ENCODE results near the gene MT1B. TPM values are rescaled to one million over a fixed set of nuclear protein-coding genes. Genes with fewer than 3 reads are reported as not detected.

The MT1B gene
- total RNA-seq, 6 experiments from 2014 or later = 1.6 to 7.7 (median 2.2) TPM; not detected in 3

GRCh38 chr16:56688762-56689161 lies 37.1 kb downstream of the MT1B start:
- intact Hi-C loops (cut with DNase I) = no loop called here
- no peaks in the 10 kb centered on the region for H3K4me1 ChIP-seq
- ATAC-seq (no peak), DNase-seq (no peak)
- H3K4me3 ChIP-seq = no peak overlapping the region
- TF ChIP-seq POLR2A (IDR thresholded peaks at IDR 0.05) (no peak), CTCF (IDR thresholded peaks at IDR 0.05) (no peak)
- H3K9me3 ChIP-seq = no peaks in the 10 kb centered on the region
- no CpG with 5 or more reads among the region's 1 CpG for WGBS (ENCODE audit: insufficient coverage, low coverage, low lambda C conversion rate, missing lambda C conversion rate)
- H3K27ac ChIP-seq = no peak overlapping the region
- no peaks in the 10 kb centered on the region for H3K27me3 ChIP-seq
- H3K36me3 ChIP-seq = no peaks in the 10 kb centered on the region

- H3K27me3 ChIP-seq = no peaks in the 10 kb centered on the region
- no peak overlapping the region for H3K4me3 ChIP-seq
- no peak overlapping the region for H3K27ac ChIP-seq
- TF ChIP-seq CTCF (IDR thresholded peaks at IDR 0.05) (no peak), POLR2A (IDR thresholded peaks at IDR 0.05) (no peak)
- 83% methylated on average over 1 of the region's 3 CpGs for WGBS (ENCODE audit: insufficient coverage, low coverage, low lambda C conversion rate, missing lambda C conversion rate)
- intact Hi-C loops (cut with DNase I) = no loop called here
- H3K4me1 ChIP-seq = no peaks in the 10 kb centered on the region
- ATAC-seq (no peak), DNase-seq (no peak)
- H3K9me3 ChIP-seq = no peaks in the 10 kb centered on the region
- H3K36me3 ChIP-seq = no peaks in the 10 kb centered on the region
Measured at GRCh38 chr16:56689171-56689570, 37.5 kb downstream of the MT1B start.

- no peak for ATAC-seq
- no peaks in the 10 kb centered on the region for H3K36me3 ChIP-seq
- DNase-seq = no peak
- no peaks in the 10 kb centered on the region for H3K27me3 ChIP-seq
- no peaks in the 10 kb centered on the region for H3K4me1 ChIP-seq
- TF ChIP-seq POLR2A (IDR thresholded peaks at IDR 0.05) = no peak
- intact Hi-C loops (cut with DNase I) = loop anchor here in 1 of 2 donors (10.0 kb wide), 1 partner anchor 86 kb away; the partner anchor contains the start of gene MT2A
- H3K27ac ChIP-seq = no peak overlapping the region
- H3K9me3 ChIP-seq = no peaks in the 10 kb centered on the region
- 100% methylated on average over 2 of the region's 4 CpGs for WGBS (ENCODE audit: insufficient coverage, low coverage, low lambda C conversion rate, missing lambda C conversion rate)
- H3K4me3 ChIP-seq = no peak overlapping the region
Measured at GRCh38 chr16:56690420-56691122, 38.9 kb downstream of the MT1B start.

- Histone ChIP-seq H3K9me3 (no peaks in the 10 kb centered on the region), H3K4me1 (no peaks in the 10 kb centered on the region), H3K27ac (no peak overlapping the region), H3K4me3 (no peak overlapping the region), H3K36me3 (no peaks in the 10 kb centered on the region), H3K27me3 (no peaks in the 10 kb centered on the region)
- ATAC-seq (peak in 1 of 4 donors; percentile 14), DNase-seq (no peak)
- TF ChIP-seq POLR2A (IDR thresholded peaks at IDR 0.05) = no peak
- TF ChIP-seq CTCF (IDR thresholded peaks at IDR 0.05) = no peak
- intact Hi-C loops (cut with DNase I) = loop anchor here in 1 of 2 donors (10.0 kb wide), 1 partner anchor 87 kb away; the partner anchor contains the start of gene MT2A
- WGBS (ENCODE audit: insufficient coverage, low coverage, low lambda C conversion rate, missing lambda C conversion rate) = 83% methylated on average over 1 of the region's 4 CpGs
Measured at GRCh38 chr16:56691885-56692284, 40.2 kb downstream of the MT1B start.

- ATAC-seq = no peak
- no CpG with 5 or more reads among the region's 1 CpG for WGBS (ENCODE audit: insufficient coverage, low coverage, low lambda C conversion rate, missing lambda C conversion rate)
- intact Hi-C loops (cut with DNase I) = loop anchor here in 1 of 2 donors (10.0 kb wide), 1 partner anchor 90 kb away; the partner anchor contains the start of gene MT2A
Measured at GRCh38 chr16:56695246-56695645, 43.6 kb downstream of the MT1B start.

More at GRCh38 chr16:56695246-56695645, 43.6 kb downstream of the MT1B start:
- no peaks in the 10 kb centered on the region for H3K27me3 ChIP-seq
- H3K27ac ChIP-seq = no peak overlapping the region
- no peaks in the 10 kb centered on the region for H3K4me1 ChIP-seq
- DNase-seq = no peak
- no peak for TF ChIP-seq CTCF (IDR thresholded peaks at IDR 0.05)
- no peak for TF ChIP-seq POLR2A (IDR thresholded peaks at IDR 0.05)
- H3K9me3 ChIP-seq = no peaks in the 10 kb centered on the region
- no peak overlapping the region for H3K4me3 ChIP-seq
- H3K36me3 ChIP-seq = no peaks in the 10 kb centered on the region

All from right lobe of liver (tissue), 6 donors.